NCI-H748 treated with DMSO at 0.1 percent for 48 hours (cell line): Measurements from ENCODE around the gene AFDN.

Source experiments
- DNase-seq: peaks from one replicate; lab custom pipeline; 2025; lab: John Stamatoyannopoulos, UW

The AFDN gene

DNA sequence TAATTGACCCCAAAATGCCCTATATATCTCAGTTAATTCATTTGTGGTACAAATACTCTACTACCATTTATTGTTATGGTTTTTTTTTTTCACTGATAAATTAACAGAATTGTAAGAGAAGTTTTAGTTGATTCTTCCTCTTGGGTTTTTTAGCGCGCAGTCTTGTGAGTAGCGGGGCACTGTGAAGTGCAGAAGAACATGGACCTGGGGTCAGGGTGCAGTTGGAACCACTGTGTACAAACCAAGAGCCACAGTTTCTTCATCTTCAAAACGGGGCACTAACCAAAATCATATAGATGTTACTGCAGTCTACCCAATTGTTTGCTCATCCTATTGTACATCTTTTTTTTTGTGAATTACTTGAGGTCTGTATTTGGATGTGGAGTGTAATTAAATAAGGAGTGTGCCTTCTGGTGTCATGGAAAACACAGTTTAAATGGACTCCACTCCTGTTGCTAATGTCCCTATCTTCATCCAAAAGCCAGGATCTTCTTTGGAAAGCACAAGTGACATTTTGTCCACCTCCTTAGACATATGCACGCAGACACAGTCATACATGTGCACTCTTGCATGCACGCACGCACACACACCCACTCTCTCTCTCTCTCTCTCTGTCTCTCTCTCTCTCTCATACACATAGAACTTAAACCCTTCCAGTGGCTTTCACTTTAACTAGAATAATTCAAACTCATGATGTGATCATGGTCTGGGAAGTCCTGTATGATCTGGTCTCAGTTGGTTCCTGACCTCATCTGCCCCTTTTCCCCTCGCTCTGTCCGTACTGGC, 51.5 kb downstream of the AFDN start:
- no peak for DNase-seq

- no peak for DNase-seq
These were observed 52.9 kb downstream of the AFDN start for GRCh38 chr6:167879612-167880011.

DNA sequence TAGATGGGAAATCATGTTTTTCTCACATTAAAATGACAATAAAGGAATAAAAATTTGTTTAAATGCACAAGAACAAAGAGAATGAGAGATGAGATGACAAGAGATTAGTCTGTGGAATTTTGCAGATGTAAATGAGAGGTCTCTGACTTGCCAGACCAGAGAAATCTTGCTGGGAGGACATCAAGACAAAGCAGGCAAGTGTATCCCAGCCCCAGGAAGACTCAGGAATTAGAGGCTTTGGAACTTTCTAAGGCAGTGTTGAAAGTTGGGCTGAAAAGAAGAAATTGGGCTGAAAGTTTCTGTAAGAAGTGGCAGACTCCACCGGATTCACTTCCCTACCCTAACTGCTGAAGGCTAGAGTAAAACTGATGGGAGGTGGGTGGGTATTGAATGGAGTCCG, 54.6 kb downstream of the AFDN start:
- DNase-seq: no peak

GRCh38 chr6:167882244-167882643, 55.5 kb downstream of the AFDN start:
- DNase-seq: no peak

- no peak for DNase-seq
These were observed 61.4 kb downstream of the AFDN start for GRCh38 chr6:167888098-167888497.

DNA sequence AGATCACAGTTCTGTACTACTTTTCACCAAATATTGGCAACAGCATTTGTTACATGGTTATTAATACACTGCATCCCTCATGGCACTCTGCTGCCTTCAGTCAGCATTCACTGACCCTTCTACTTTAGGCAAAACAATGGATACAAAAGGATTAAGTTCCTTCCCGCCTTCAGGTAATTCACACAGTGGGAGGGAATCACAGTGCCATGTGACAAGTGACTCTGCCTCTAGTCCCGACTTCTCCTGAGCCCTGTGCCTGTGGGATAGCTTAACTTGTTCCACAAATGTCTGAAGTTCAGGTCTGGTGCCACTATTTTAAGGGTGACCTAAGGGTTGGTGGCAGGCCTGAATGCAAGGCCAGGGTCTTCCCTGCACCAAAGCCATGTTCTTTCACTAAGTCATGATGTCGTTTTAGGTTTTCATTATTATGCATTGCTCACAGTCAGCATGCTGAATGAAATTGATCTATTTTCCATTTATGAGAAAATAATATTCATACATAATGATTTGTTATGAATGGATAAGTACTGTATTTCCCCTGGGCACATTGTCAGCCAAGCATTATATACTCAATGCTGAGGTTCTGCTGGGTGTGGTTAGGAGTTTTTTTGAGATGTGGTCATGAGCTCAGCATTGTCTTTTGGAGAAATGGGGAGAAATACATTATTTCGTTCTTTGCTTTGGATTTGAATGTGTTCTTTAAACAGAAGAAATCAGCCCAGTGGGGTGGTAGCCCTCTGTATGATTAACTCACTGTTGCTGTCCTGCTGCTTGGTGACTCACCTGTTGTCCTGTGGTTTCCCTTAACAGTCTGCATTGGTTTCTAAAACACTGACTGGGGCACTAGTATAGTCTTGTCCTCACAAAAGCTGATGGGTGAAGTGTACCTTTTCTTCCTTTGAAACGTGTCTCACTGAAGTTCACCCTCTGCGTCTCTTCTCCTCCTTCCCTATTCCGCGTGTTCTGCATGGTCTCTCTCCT, 66.4 kb downstream of the AFDN start:
- DNase-seq: no peak

GRCh38 chr6:167894965-167895364, 68.3 kb downstream of the AFDN start:
- DNase-seq: no peak

DNA sequence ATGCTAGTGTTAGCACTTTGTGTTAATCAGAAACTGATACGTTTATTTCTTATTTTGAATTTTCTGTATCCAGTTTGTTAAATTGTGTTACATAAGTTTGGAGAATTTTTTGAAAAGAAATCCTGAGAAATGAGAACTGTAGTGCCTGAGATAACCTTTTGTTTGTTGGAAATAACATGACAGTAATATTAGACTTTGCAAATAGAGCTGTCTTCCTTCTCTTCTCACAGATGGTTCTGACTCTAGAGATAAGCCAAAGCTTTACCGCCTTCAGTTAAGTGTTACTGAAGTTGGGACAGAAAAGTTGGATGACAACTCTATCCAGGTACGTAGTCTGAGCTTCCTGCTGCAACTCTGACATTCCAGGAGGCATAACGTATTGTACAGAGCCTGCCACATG, 69.9 kb downstream of the AFDN start:
- DNase-seq: no peak

DNA sequence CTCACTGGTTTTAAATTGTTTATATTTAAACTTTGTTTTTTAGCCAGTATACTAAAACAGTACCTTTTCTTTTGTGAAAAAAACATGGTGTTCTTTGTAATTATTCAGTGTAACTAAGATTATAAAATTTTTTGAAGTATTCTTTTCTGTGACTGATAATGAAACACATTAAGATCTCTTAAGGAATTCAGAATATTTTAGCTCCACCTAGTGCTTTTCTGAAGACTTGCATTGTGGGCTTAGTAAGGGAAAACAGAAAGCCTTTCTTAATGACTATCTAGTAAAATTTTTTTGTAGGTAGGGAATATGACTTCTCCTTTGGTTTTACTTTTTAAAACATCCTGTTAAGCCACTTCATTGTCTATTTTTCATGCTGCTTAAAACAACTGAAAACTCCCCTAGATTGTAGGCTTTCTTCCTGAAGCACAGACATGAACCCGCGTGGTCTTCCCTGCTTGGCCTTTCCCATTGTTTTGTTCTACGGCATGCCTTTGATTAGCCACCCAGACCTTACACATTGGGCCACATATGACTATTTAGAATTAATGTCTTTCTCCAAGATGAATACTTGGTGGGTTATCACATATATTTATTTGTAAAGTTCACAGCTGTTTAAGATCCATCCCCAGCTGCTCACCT, 72.1 kb downstream of the AFDN start:
- DNase-seq: peak; percentile 42

DNA sequence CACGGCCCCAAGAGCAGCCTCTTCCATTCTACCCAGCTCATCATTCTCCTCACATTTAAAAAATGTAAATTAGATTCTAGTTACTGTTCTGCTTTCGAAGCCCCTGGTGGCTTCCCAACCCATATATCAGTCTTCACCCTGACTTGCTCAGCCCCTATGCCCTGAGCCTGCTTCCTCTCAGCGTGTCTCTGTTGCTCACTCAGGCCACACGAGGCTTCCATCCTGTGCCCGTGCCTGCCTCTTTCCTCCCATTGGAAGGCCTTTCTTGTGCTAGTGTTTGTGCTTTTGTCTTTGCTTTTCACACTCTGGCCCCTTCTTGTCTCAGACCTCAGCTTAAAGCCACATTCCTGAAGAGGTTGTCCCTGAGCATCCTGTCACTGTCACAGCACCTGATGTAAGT, 78.1 kb downstream of the AFDN start:
- no peak for DNase-seq

- no peak for DNase-seq
These were observed 80.2 kb downstream of the AFDN start for GRCh38 chr6:167906899-167907298.

GRCh38 chr6:167907837-167908681, 81.3 kb downstream of the AFDN start:
- peak; percentile 41 for DNase-seq

DNA sequence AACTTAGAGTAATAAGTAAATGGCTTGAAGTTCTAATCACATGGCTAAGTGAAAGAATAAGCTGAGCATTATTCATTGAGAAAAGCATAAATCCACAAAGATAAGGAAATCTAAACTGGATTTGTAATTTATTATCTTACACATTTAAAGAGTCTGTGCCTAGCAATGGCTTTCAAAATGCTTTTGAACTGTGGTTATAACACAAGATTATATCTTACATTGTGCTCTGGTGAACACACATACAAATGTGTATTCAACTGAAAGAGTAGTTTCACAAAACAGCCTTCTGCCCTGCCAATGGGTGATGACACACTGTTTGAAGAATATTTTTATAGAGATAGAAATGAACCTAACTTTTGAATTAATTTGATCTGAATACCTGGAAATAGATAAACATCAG, 83.3 kb downstream of the AFDN start:
- DNase-seq: no peak

- DNase-seq: no peak
These were observed 83.9 kb downstream of the AFDN start for GRCh38 chr6:167910652-167911051.

DNA sequence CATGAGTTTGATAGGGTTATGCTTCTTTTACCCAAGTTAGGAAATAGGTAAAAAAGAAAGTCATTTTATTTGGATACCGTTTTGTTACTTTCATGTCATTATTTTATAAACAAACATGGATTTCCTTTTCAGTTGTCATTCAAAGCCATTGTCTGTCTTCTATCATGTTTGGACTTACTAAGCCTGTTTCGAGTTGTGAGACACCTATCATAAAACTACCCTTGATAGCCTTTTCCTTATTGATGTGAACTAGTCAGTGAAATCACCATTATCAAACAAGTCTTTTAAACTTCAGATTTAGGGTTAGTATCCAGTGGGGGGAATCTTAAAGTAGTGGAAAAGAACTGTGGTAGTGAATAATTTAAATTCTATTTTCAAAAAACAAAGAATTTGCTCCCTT, 85.8 kb downstream of the AFDN start:
- no peak for DNase-seq

DNA sequence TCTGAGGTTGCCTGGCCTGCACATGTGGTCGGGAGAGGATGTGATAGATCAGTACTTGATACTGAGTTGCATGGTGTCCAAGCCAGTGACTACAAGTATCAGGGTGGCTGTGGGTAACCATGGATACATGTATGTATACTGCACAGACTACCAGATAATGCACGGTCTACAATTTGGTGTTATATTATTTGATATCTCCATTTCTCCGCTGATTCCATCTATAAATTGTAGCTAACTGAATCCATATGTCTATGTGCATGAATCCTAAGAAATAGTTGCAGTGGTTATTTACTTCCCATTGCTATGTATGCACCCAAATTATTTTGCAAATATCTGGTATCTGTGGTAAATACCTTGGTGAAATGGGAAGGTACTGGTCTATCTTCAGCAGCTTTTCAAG, 87.0 kb downstream of the AFDN start:
- no peak for DNase-seq

- no peak for DNase-seq
These were observed 88.4 kb downstream of the AFDN start for GRCh38 chr6:167915139-167915538.

GRCh38 chr6:167917551-167918154, 90.9 kb downstream of the AFDN start:
- DNase-seq: no peak

DNA sequence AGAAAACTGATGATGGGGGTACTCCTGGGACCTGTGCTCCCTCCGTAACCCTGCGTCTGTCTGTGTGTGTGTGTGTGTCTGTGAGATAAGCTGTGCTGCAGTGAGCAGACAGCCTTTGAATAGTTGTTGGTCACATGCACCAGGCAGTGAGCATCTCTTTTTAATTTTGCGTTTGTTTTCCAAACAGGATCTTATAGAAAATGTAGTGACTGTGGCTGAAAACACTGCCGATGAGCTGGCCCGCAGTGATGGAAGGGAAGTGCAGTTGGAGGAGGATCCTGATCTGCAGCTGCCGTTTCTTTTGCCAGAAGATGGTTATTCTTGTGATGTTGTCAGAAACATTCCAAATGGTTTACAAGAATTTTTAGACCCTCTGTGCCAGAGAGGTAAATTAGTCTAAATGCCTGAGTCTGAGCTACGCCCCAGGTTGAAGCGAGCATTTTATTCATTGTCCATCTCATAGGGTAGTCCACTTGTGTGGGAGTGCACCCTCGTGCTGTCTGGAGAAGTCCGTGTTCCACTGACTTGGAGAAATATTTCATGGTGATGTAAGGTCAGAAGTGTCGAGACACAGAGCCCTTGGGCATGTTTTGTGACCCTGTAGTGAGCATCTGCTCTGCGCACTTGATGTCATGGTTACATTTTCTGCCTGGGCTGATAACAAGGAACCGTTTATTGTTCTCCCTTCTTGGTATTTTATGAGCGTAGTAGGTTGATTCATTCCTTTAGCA, 92.0 kb downstream of the AFDN start:
- no peak for DNase-seq

DNA sequence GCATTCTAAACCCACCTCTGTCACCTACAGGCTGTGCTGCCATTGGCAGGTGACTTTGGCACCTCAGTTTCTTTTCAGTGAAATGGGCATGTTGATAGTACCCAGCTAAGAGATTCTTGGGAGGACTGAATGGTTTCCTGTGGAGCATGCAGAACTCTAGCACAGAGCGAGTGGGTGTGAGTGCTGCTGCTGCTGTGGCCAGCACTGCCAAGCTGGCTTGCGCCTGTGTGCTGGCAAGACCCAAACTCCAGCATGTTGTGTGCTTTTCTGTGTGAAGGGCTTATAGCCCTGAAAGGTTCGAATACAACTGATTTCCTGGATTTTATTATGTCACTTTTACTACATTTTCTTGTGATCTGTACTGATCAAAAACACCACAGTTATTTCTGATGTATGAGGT, 92.6 kb downstream of the AFDN start:
- DNase-seq: no peak

DNA sequence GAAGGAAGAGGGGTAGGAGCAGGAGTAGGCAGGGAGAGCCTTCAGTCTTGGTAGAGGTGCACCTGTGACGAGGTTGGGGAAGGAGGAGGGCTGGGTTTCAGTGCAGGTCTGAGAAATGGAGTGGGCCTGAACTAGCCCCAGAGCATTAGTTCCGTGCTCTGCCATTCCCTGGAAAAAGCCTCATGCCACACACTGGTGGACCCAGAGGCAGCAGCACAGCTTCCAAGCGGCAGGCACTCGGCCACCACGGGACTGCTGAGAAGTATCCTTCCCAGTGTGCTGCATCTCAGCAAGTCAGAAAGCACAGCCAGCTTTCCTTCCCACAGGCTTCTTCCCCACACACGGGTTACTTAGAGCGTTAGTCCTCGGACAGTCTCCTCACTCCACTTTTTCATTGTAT, 93.5 kb downstream of the AFDN start:
- DNase-seq: no peak
